GM19372 (cell line): ENCODE measurements around the gene ESYT1.
"Not testable (repeated sequence)": the region's sequence is repeated elsewhere in the genome, so short reads cannot be mapped to it uniquely, and the experiment has no call there.

Source experiments
- ATAC-seq: cut with Tn5 transposase; IDR thresholded peaks from one replicate; pipeline ENCODE4 v1.9.1; 2021; ENCODE audit warnings: mild to moderate bottlenecking, low read depth, moderate library complexity; ENCODE audit not compliant: unreplicated experiment

Gene ESYT1

DNA sequence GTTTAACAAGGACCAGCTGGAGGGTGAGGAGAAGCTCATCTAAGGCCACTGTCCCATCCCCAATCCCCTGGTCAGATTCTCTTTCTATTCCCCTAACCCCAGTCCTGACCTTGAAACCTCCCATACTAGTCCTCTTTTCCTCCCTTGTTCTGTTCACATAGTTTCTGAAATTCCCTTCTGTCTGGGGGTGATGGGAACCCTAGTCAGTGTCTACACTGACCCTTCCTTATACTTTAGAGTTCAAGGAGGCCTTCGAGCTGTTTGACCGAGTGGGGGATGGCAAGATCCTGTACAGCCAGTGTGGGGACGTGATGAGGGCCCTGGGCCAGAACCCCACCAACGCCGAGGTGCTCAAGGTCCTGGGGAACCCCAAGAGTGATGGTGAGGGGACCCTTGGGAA, 26.8 kb downstream of the ESYT1 start:
- no peak for ATAC-seq

DNA sequence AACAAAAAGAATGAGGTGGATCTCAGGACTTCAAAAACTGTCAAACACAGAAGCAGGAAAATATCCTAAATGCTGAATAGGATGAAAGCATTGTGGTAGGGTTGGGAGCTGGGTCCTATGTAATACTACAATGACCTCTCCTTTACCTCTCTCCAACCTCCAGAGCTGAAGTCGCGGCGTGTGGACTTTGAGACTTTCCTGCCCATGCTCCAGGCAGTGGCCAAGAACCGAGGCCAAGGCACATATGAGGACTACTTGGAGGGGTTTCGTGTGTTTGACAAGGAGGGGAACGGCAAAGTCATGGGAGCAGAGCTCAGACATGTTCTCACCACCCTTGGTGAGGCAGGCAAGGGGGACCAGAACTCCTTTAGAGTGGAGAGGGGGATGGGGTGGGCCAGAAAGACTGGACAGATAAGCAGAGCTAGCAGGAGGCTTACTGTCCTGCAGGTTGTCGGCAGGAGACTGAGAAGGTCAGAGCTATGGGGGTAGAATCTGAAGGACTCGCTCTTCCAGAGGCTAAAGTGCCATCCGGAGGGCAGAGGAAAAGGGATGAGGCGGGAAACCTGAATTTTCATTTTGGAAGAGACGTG, 27.3 kb downstream of the ESYT1 start:
- ATAC-seq = no peak

DNA sequence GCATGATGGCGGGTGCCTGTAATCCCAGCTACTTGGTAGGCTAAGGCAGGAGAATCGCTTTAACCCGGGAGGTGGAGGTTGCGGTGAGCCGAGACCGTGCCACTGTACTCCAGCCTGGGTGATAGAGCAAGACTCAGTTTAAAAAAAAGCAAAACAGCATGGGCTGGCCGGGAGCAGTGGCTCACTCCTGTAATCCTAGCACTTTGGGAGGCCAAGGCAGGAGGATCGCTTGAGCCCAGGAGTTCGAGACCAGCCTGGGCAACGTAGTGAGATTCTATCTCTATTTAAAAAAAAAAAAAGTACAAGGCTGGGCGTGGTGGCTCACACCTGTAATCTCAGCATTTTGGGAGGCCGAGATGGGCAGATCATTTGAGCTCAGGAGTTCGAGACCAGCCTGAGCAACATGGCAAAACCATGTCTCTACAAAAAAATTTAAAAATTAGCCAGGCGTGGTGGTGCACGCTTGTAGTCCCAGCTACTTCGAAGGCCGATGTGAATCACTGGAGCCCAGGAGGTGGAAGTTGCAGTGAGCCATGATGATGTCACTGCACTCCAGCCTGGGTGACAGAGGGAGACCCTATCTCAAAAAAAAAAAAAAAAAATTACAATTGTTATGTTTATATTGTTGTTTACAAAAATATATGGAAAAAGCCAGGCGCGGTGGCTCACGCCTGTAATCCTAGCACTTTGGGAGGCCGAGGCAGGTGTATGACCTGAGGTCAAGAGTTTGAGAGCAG, 28.6 kb downstream of the ESYT1 start:
- ATAC-seq = not testable (repeated sequence)

DNA sequence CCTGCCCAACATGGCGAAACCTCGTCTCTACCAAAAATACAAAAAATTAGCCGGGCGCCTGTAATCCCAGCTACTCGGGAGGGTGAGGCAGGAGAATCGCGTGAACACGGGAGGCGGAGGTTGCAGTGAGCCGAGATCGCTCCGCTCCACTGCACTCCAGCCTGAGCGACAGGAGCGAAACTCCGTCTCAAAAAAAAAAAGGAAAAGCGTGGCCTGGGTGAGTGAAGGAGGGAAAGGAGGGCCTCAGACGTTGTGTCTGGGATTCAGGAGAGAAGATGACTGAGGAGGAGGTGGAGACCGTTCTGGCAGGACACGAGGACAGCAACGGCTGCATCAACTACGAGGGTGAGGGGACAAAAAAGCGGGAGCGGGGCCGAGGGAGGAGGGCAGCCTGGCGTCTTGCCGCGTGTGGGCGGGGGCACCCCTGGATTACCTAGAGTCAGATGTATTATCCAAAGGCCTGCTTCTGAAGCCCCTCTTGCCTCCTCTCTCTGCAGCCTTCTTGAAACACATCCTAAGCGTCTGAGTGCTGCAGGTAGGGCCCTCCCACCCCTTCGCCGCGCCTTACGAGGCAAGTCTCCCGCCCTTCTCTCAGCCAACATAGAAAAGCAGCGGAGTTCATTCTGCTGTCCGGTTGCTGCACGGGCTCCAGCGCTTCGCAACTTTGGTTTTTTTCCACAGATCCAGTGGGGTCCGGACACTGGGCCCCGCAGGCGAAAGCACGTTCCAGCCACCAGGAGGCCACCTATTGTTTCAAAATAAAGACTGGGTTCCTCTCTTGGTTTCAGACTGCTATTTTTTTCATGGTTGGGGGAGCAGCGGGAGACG, 29.3 kb downstream of the ESYT1 start:
- ATAC-seq = peak; percentile 28

DNA sequence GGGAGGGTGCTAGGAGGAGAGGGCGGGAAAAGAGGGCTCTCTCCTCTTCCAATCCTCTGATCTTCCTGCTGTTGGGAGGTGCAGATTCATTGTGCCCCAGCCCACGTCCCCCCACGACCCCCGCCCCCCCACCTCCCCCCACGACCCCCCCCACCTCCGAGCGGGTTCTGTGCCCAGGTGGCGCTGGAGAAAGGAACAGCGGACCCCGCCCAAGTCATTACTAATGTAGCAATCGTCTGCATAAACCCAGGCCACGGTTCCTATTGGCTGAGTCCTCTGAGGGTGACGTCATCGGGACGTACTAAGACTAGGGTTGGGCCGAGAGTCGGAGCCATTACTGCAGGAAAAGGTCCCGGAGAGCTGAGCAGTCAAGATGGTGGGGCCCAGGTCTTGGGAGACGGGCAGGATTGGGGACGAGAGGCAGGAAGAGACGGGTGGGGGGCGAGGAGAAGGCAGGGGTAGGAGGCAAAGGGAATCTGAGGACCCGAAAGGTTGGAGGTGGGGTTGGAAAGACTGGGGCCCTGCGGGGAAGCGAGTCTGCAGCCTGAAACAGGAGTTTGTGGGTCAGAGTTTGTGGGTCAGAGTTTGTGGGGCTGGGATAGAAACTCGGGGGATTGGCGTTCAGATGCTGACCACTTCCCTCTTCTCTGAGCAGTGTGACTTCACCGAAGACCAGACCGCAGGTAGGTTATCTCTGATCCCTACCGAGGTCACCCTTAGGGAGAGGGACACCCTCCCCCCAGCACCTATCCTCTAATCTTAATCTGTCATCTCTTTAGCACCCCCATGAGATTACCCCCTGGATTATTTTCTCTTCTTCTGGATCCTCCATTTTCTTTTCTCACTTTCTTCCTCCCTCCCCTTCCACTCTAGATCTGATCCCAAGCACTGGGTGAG, 30.2 kb downstream of the ESYT1 start, which contains the start of gene MYL6:
MYL6 (plus strand) TSS at position 331 of the 897 bp plus-strand sequence; CDS start at position 374, 43 bp downstream.
- ATAC-seq = peak; percentile 83

DNA sequence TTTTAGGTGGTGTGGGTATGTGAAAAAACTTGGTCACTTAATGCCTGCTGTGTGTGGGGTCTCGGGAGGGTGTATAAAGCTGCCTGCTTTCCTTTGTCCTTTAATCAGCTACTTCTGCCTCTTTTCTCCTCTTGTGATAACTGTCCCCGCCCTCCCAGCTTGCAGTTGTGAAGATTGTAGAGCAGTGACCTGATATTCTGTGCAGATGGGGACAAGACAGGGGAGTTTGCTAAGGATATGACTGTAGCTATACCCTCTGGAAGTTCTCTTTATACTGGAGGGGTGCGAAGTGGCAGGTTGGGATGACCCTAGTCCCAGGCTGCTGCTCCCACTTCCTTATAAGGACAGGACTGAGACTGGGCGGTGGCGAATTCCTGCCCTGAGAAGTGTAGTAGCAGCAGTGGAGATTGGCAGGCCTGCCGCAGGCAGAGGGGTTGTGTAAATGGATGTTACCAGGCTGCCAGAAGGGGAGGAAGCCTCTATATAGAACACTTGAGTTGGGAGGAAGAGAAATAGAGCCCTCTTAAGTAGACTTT, 30.9 kb downstream of the ESYT1 start:
- ATAC-seq = no peak

DNA sequence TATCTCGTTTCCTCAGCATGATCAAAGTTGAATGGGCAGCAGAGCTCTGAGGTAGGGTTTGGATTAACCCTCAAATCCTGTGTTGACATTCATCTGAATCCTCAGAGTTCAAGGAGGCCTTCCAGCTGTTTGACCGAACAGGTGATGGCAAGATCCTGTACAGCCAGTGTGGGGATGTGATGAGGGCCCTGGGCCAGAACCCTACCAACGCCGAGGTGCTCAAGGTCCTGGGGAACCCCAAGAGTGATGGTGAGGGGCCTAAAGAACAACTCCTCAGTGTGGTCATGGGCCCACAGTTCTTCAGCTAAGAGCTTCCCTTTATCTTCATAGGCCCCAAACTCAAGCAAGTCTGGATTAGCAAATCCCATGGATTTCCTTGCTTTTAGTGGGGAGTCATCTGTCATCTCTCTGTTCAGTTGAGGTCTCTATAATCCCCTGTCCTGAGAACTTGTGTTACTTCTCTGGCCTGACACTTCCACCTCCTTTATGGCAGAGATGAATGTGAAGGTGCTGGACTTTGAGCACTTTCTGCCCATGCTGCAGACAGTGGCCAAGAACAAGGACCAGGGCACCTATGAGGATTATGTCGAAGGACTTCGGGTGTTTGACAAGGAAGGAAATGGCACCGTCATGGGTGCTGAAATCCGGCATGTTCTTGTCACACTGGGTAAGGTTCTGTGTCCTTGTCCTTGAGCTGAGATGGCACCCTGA, 31.6 kb downstream of the ESYT1 start:
- ATAC-seq = no peak

DNA sequence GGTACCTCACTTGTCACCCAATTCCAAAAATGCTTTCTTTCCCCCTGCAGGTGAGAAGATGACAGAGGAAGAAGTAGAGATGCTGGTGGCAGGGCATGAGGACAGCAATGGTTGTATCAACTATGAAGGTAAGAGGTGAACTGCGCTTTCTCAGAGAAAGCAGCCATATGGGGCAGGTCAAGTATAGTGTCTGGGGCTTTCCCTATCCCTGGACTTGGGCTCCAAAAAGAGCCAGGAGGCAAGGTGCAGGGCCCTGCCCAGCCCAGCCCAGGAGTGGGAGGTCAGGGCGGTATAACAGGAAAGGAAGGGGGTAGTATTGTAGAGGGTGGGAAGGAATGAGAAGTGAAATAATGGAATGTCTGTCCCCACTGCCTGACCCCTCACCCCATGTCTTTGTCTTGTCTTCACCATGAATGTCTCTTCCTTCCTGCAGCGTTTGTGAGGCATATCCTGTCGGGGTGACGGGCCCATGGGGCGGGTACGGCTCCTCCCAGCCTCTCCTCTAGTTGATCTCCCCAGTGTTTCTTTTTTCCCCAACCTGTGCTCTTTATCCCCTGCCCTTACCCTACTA, 32.2 kb downstream of the ESYT1 start:
- no peak for ATAC-seq

DNA sequence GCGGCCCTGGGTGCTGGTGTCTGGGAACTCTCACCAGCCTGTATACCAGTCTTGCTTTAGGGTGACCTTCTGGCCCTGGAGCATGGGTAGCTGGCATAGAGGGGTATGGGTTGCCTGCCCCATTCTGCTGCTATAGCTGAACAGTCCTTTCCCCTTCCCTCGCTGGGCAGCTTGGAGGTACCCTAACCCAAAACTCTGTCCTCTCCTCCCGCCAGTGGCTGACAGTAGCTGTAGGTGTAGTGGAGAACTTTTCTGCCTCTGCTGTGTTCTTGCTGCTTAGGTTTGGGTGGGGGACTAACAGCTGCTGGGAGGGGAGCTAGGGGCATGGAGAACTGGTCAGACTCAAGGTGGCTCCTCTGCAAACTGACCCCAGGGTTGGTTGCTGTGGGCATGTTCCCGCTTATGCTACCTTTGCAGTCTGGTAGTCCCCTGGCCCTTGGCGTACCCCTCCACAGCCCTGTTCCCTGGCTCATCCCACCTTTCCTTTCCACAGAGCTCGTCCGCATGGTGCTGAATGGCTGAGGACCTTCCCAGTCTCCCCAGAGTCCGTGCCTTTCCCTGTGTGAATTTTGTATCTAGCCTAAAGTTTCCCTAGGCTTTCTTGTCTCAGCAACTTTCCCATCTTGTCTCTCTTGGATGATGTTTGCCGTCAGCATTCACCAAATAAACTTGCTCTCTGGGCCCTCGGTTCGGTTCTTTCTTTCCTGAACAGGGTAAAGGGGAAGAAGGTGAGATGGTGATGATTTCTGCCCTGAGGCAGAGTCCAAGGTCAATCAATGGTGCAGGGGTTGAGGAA, 33.0 kb downstream of the ESYT1 start:
- no peak for ATAC-seq

DNA sequence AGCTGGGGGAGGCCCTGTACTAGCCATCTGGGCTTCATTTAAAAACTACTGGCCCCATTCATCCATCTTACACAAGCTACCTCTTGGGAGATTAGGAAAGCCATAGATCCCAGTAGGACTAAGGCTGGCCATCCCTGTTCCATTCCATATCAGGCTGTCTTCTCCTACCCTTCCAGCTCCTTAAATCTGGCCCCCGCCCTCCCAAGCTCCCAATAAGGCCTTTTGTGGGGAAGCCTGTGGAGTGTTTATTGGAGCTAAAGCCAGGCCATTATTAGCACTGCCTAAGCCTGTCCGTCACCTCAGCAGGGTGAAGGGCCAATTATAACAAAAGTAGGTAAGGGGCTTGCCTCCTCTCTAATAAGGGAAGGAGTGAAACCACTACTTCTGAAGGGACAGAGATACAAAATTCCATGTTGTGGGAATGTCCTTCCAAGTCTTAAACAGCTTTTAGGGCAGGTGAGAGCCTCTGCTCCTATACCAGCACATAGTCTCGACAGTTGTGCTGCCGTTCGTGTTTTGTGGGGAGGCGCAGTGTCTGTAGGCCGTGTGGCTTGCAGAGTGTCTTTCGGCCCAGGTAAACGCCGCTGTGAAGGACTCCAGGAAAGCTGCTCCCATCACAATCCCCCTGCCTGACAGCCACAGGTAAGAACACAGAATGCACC, 33.8 kb downstream of the ESYT1 start:
- ATAC-seq = no peak

DNA sequence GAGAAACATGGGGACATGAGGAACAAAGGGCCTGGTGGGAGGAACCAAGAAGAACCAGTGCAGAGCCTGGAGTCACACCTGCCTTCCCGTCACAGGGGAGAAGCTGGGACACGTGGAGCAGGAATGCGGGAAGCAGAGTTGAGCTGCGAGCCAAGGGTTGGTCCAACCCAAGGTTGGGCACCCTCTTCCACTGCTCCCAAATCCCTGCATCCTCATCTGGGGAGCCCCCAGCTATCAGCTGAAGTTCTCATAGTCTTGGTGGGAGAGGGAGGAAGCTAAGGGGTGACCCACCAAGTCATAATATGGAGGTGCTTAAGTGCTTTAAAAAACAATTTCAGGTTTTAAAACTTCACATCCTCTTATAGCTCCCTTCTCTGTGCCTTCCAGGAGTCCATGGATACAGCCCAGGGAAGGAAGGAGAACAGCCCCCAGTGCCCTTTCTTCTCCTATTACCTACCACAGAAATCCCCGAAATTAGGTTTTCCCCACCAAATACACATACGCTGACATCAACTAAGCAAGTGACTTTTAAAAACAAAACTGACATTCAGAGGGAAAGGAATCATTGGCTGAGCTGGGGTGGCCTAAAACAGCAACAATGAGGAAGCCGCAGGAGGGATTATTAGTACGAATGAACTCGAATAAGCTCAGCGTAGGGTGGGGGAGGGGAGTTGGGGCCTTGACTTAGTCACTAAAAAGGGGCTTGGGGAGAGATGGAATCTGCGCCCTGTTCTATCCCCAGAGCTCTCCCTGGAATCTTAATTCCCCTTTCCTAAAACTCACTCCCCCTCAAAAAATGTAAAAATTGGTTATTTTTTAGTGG, 34.6 kb downstream of the ESYT1 start:
- no peak for ATAC-seq

DNA sequence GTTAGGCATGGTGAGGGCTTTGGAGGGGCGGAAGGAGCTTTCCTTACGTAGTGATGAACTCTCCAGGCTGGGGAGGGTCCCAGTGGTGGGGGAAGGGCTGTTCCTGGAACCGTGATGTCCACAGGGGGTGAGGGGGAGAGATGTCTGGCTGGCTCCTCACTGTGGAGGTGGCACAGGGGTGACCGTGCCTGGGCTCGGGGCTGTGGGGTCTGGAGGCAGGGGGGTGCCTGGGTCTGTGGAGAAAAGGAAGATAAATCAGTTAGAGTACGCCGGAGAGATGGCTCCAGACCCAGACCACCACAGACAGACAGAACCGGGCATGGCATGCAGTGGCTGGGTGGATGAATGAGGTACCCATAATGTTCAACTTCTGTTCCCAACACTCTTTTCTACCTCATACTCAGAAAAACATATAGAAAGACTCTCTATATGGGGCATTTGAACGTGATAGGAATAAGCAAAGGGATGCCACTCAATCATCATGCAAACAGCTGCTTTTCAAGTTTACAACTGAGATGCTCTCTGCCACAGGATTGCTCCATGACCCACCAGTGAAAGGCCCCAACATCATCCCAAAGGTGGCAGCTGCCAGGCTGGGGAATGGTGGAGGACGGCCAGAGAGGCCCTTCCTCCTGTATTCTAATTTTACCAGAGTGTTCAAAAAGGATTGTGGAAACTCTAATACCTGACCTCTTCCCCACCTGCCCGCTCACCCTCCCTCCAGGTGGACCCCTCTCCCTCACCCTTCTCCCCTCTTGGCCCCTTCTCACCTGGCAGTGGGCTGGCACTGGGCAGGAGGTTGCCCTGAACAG, 35.7 kb downstream of the ESYT1 start:
- ATAC-seq = no peak

DNA sequence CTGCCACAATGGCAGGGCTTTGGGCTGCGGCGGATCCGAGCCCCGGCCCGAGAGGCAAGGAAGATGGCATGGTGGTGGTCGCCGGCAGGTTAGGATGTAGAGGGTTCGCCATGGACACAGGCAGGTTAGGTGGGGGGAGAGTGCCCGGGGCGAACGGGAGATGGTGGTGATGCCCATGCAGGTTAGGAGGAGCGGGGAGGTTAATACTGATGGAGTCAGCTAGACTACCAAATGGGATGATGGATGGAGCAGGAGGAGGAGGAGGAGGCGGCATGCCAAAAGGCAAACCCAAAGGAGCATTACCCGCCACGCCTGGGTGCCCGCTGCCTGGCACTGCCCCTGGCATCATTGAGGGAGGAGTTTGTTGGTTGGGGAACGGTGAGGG, 36.3 kb downstream of the ESYT1 start:
- ATAC-seq = no peak

DNA sequence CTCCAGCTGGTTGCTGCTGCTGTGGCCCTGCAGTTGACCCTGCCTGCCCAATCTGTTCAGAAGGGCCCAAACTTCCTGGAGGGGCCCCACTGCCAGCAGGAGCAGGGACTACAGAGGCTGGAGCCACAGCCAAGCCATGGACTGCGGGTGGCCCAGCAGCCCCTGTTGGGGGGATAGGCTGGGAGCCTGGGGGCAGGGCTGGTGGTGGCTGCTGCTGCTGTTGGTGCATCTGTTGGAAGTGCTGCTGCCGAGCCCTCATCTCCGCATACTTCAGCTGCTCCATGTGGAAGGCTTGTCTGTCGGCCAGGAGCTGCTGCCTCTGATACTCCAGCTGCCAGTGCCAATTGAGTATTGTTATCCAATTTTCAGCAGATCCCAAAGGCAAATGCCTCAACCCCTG, 37.3 kb downstream of the ESYT1 start:
- ATAC-seq = no peak

DNA sequence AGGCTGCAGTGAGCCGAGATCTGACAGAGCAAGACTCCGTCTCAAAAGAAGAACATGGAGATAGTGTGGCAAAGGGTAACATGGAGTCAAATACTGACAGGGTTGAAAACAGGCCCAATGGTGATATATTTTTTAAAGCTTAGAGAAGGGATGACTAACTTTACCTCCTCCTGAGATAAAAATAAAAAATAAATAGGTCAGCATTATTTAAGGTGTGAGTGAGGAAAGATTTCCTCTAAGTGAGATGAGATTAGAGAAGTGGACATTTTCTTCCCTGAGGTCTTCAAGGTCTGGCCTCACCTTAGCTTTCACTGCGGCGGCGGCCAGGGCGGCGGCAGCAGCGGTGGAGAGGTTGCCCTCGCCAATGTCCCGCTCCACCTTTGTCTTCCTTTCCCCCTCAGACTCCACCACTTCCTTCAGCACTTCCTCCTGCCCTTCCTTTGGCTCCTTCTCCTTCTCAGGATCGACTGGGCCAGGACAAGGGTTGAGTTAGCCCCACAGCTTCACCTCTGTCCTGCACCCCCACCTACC, 41.2 kb downstream of the ESYT1 start:
- no peak for ATAC-seq

DNA sequence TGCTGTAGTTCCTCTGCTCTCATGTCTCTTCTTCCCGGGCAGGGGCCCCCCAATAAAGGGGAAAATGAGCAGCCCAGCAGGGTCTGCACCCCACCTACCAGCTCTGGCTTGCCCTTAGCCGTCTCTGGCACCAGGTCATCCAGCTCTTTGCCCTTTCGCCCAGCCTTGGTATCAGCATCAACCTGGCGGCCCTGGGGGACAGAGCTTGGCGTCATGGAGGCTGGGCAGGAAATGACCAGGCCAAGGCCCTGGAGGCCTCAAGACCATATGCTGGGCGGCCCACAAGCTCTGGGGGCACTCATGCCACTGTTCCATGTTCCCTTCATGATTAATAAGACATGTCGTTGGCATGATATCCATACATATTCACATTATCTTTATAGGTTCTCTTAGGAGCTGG, 44.8 kb downstream of the ESYT1 start:
- ATAC-seq = no peak
